Panc1 (cell line): Measurements from ENCODE around the gene DIMT1. TPM values are rescaled to one million over a fixed set of nuclear protein-coding genes. Genes with fewer than 3 reads are reported as not detected.

Experiments used
- ATAC-seq: fragments of 200-7000 bp; cut with Tn5 transposase; 2 replicates; pipeline ENCODE4 v1.9.1; 2020; ENCODE audit warnings: mild to moderate bottlenecking, moderate library complexity
- BruUV-seq: library from RNA; stranded (reverse); fragments of 400-500 nt; replicated peaks from 2 replicates; lab custom pipeline; 2021; lab: Mats Ljungman, UMichigan
- CTCF ChIA-PET: fragments of 300-600 bp; sonication (Branson Sonifier 250); formaldehyde crosslinking; loops from one replicate; lab custom pipeline; 2022; ENCODE audit warnings: antibody characterized with exemption; lab: Charles Lee
- POLR2A ChIA-PET: fragments of 300-600 bp; sonication (Branson Sonifier 250); formaldehyde crosslinking; loops from one replicate; lab custom pipeline; 2022; ENCODE audit warnings: antibody characterized with exemption; lab: Charles Lee
- DNase-seq: peaks from one replicate; pipeline ENCODE4 v3.0.0-alpha.2; 2010; ENCODE audit warnings: low read depth, low spot score
- H3K27ac ChIP-seq: 2 replicates; pipeline ENCODE4 v1.5.1; 2011; ENCODE audit warnings: mild to moderate bottlenecking, low read length, inconsistent platforms
- H3K27me3 ChIP-seq: fragments of 200-500 bp; sonication (Bioruptor generic); 2 replicates; pipeline ENCODE4 v1.6.0; 2014; ENCODE audit warnings: low read length, inconsistent platforms; ENCODE audit not compliant: control insufficient read depth, insufficient read depth
- H3K36me3 ChIP-seq: fragments of 200-500 bp; sonication (Bioruptor generic); 2 replicates; pipeline ENCODE4 v1.5.1; 2014; ENCODE audit warnings: inconsistent platforms, mild to moderate bottlenecking, low read length, moderate library complexity; ENCODE audit not compliant: control insufficient read depth, insufficient read depth
- H3K4me1 ChIP-seq: 2 replicates; pipeline ENCODE4 v1.5.1; 2011; ENCODE audit warnings: inconsistent platforms, mild to moderate bottlenecking, low read length, moderate library complexity; ENCODE audit not compliant: control insufficient read depth, insufficient read depth
- H3K4me3 ChIP-seq, 2 experiments: 2 replicates each; pipeline ENCODE4 v1.5.1; 2011 to 2012; ENCODE audit warnings: low read depth in 2 of 2, low read length in 2 of 2, mild to moderate bottlenecking in 2 of 2, inconsistent platforms in 1 of 2, moderate library complexity in 1 of 2
- H3K9me3 ChIP-seq: fragments of 200-500 bp; sonication (Bioruptor generic); 2 replicates; pipeline ENCODE4 v1.5.1; 2014; ENCODE audit warnings: low read depth, mild to moderate bottlenecking, inconsistent platforms, low read length, moderate library complexity; ENCODE audit not compliant: control insufficient read depth, insufficient read depth
- POLR2AphosphoS5 ChIP-seq: IDR thresholded peaks from 2 replicates; pipeline ENCODE4 v1.6.1; 2012; ENCODE audit warnings: mild to moderate bottlenecking, low read depth, low read length, moderate library complexity
- SIN3A ChIP-seq: IDR thresholded peaks from 2 replicates; pipeline ENCODE4 v1.6.1; 2012; ENCODE audit warnings: low read depth, mild to moderate bottlenecking, low read length, moderate library complexity, borderline replicate concordance; ENCODE audit not compliant: insufficient read depth
- TCF7L2 ChIP-seq: IDR thresholded peaks from 2 replicates; pipeline ENCODE4 v1.6.1; 2011; ENCODE audit warnings: mild to moderate bottlenecking, low read depth, low read length, inconsistent platforms
- in situ Hi-C: cut with HindIII; loops from 2 replicates; pipeline ENCODE4 v1.10.0; 2016; ENCODE audit warnings: low sequenced_read_pairs, low pct_unique_long_range_greater_than_20kb
- intact Hi-C: fragments of 100-400 bp; cut with micrococcal nuclease; formaldehyde crosslinking; loops from one replicate; pipeline ENCODE4 v1.10.0; 2022; ENCODE audit not compliant: unreplicated experiment
- total RNA-seq: library from RNA; stranded (reverse); gene quantifications from one replicate; pipeline ENCODE4 v1.2.1, GENCODE V29; 2021; ENCODE audit not compliant: unreplicated experiment
- TF ChIP-seq, protein P1 (sequence below): fragments of 450-650 bp; IDR thresholded peaks from 2 replicates; pipeline ENCODE4 v1.5.1; 2017; ENCODE audit warnings: mild to moderate bottlenecking
- TF ChIP-seq, protein P2 (sequence below), 2 experiments: IDR thresholded peaks; 2 replicates each; pipeline ENCODE4 v1.6.1; 2011 to 2012; ENCODE audit warnings: low read depth in 2 of 2, control low read depth in 1 of 2, low read length in 1 of 2, mild to moderate bottlenecking in 1 of 2, moderate library complexity in 1 of 2; ENCODE audit not compliant: insufficient read depth in 1 of 2

The DIMT1 gene
- total RNA-seq, 1 experiment from 2014 or later = 37.2 TPM

- H3K36me3 ChIP-seq = peaks cover 22% of the 10 kb centered on the region
- in situ Hi-C loops (no loop called here), intact Hi-C loops (no loop called here)
- CTCF ChIA-PET = no interaction called here
- no peak overlapping the region for H3K4me3 ChIP-seq
- ATAC-seq (no peak), DNase-seq (no peak)
- H3K27me3 ChIP-seq = no peaks in the 10 kb centered on the region
- H3K27ac ChIP-seq = no peak overlapping the region
- TF ChIP-seq SIN3A = no peak
- TF ChIP-seq, protein P1, sequence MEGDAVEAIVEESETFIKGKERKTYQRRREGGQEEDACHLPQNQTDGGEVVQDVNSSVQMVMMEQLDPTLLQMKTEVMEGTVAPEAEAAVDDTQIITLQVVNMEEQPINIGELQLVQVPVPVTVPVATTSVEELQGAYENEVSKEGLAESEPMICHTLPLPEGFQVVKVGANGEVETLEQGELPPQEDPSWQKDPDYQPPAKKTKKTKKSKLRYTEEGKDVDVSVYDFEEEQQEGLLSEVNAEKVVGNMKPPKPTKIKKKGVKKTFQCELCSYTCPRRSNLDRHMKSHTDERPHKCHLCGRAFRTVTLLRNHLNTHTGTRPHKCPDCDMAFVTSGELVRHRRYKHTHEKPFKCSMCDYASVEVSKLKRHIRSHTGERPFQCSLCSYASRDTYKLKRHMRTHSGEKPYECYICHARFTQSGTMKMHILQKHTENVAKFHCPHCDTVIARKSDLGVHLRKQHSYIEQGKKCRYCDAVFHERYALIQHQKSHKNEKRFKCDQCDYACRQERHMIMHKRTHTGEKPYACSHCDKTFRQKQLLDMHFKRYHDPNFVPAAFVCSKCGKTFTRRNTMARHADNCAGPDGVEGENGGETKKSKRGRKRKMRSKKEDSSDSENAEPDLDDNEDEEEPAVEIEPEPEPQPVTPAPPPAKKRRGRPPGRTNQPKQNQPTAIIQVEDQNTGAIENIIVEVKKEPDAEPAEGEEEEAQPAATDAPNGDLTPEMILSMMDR = no peak
- TF ChIP-seq TCF7L2 = no peak
- no peak for TF ChIP-seq POLR2AphosphoS5
- TF ChIP-seq, protein P2, sequence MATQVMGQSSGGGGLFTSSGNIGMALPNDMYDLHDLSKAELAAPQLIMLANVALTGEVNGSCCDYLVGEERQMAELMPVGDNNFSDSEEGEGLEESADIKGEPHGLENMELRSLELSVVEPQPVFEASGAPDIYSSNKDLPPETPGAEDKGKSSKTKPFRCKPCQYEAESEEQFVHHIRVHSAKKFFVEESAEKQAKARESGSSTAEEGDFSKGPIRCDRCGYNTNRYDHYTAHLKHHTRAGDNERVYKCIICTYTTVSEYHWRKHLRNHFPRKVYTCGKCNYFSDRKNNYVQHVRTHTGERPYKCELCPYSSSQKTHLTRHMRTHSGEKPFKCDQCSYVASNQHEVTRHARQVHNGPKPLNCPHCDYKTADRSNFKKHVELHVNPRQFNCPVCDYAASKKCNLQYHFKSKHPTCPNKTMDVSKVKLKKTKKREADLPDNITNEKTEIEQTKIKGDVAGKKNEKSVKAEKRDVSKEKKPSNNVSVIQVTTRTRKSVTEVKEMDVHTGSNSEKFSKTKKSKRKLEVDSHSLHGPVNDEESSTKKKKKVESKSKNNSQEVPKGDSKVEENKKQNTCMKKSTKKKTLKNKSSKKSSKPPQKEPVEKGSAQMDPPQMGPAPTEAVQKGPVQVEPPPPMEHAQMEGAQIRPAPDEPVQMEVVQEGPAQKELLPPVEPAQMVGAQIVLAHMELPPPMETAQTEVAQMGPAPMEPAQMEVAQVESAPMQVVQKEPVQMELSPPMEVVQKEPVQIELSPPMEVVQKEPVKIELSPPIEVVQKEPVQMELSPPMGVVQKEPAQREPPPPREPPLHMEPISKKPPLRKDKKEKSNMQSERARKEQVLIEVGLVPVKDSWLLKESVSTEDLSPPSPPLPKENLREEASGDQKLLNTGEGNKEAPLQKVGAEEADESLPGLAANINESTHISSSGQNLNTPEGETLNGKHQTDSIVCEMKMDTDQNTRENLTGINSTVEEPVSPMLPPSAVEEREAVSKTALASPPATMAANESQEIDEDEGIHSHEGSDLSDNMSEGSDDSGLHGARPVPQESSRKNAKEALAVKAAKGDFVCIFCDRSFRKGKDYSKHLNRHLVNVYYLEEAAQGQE (IDR thresholded peaks at IDR 0.05; ENCODE audit: insufficient read depth in 1 of 2, low read depth in 2 of 2, low read length in 1 of 2) = no peak
- no peaks in the 10 kb centered on the region for H3K4me1 ChIP-seq
- no peaks in the 10 kb centered on the region for H3K9me3 ChIP-seq
- POLR2A ChIA-PET = no interaction called here
- BruUV-seq = no TSS peak
Observed at GRCh38 chr5:62375627-62376026, 28.1 kb downstream of the DIMT1 start.

- H3K4me3 ChIP-seq = no peak overlapping the region
- no peaks in the 10 kb centered on the region for H3K9me3 ChIP-seq
- ATAC-seq (no peak), DNase-seq (no peak)
- CTCF ChIA-PET = no interaction called here
- H3K27ac ChIP-seq = no peak overlapping the region
- POLR2A ChIA-PET = no interaction called here
- intact Hi-C loops = no loop called here
- H3K36me3 ChIP-seq = peaks cover 19% of the 10 kb centered on the region
- H3K4me1 ChIP-seq = no peaks in the 10 kb centered on the region
- no TSS peak for BruUV-seq
- no peaks in the 10 kb centered on the region for H3K27me3 ChIP-seq
- in situ Hi-C loops = no loop called here
- TF ChIP-seq POLR2AphosphoS5 (no peak), TCF7L2 (no peak)
- TF ChIP-seq, protein P1 = no peak
Observed at GRCh38 chr5:62374090-62374489, 29.6 kb downstream of the DIMT1 start.

- TF ChIP-seq SIN3A (no peak), POLR2AphosphoS5 (no peak), TCF7L2 (no peak)
- TF ChIP-seq, protein P2 (IDR thresholded peaks at IDR 0.05; ENCODE audit: insufficient read depth in 1 of 2, low read depth in 2 of 2, low read length in 1 of 2) = no peak
- TF ChIP-seq, protein P1 = no peak
- H3K27me3 ChIP-seq = no peaks in the 10 kb centered on the region
- H3K4me1 ChIP-seq = no peaks in the 10 kb centered on the region
- intact Hi-C loops (no loop called here), in situ Hi-C loops (no loop called here)
- peaks cover 22% of the 10 kb centered on the region for H3K36me3 ChIP-seq
- DNase-seq = no peak
- no peak overlapping the region for H3K27ac ChIP-seq
- BruUV-seq = no TSS peak
- no peak overlapping the region for H3K4me3 ChIP-seq
- ChIA-PET CTCF (no interaction called here), POLR2A (no interaction called here)
- ATAC-seq = no peak
- no peaks in the 10 kb centered on the region for H3K9me3 ChIP-seq
Observed at GRCh38 chr5:62373382-62373781, 30.3 kb downstream of the DIMT1 start.
